ENCODE data around the gene CD248. TPM values are rescaled to one million over a fixed set of nuclear protein-coding genes. Genes with fewer than 3 reads are reported as not detected.
"Not testable (repeated sequence)": the region's sequence is repeated elsewhere in the genome, so short reads cannot be mapped to it uniquely, and the experiment has no call there.

CD248 gene
- total RNA-seq, 6 experiments from 2014 or later: 437 to 739 (median 687) TPM

DNA sequence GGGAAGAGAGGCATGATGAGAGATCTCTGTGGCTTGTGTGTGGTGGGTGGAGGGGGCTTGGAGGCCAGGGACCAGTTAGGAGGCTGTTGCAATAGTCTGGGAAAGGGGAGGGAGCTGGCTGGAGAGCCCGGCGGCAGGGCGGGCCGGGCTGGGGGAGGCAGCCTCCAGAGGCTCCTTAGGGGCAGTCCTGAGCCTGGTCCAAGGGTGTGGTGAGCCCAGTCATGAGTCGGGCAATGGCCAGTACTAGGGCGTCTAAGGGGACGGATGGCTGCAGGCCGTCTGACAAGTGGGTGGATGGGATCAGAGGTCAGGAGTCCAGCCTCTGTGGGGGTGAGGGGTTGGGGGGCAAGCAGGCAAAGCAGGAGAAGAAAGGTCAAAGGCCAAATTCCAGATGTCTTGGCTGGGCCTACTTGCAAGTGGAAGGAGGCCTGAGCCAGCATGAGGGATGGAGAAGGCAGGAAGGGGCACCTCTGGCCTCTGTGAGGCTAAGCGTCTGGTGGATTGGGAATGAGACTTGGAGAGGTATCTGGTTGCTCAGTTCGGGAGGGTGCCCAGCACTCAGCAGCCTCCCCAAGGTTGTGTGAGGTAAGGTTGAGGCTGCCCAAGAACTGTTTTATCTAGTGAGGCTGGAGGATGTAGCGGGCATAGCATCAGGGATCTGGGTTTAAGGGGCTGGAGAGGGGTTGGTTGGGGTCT, 6.0 kb upstream of the CD248 start:
- TF ChIP-seq, protein P1, sequence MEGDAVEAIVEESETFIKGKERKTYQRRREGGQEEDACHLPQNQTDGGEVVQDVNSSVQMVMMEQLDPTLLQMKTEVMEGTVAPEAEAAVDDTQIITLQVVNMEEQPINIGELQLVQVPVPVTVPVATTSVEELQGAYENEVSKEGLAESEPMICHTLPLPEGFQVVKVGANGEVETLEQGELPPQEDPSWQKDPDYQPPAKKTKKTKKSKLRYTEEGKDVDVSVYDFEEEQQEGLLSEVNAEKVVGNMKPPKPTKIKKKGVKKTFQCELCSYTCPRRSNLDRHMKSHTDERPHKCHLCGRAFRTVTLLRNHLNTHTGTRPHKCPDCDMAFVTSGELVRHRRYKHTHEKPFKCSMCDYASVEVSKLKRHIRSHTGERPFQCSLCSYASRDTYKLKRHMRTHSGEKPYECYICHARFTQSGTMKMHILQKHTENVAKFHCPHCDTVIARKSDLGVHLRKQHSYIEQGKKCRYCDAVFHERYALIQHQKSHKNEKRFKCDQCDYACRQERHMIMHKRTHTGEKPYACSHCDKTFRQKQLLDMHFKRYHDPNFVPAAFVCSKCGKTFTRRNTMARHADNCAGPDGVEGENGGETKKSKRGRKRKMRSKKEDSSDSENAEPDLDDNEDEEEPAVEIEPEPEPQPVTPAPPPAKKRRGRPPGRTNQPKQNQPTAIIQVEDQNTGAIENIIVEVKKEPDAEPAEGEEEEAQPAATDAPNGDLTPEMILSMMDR (IDR thresholded peaks at IDR 0.05): no peak
- H3K4me1 Mint-ChIP-seq (ENCODE audit: low read depth): peaks cover 55% of the 10 kb centered on the region
- DNase-seq: no peak

DNA sequence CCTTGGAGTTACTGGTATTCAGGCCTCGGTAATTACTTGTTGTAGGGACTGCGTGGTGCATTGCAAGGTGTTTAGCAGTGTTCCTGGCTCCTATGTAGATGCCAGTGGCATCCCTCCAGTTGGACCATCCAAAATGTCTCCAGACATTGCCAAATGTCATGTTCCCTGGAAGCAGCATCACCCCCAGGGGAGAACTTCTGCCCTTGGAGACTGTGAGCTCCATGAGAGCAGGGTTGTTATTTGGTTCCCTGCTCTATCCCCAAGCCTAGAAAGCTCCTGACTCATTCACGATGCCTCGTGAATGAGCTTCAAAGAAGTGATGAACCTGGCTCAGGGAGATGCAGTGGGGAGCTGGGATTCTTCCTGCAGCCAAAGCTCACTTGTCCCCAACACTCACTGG, 4.8 kb upstream of the CD248 start:
- H3K4me1 Mint-ChIP-seq (ENCODE audit: low read depth): peaks cover 53% of the 10 kb centered on the region
- no peak for DNase-seq
- no peaks in the 10 kb centered on the region; the same call in none of the 2 replicates for H3K27me3 Mint-ChIP-seq (ENCODE audit: insufficient read depth)
- TF ChIP-seq, protein P1 (IDR thresholded peaks at IDR 0.05): no peak
- no peak overlapping the region for H3K27ac Mint-ChIP-seq
- H3K4me3 Mint-ChIP-seq: no peak overlapping the region
- peaks cover 7% of the 10 kb centered on the region; the same call in 1 of the 2 replicates for H3K36me3 Mint-ChIP-seq (ENCODE audit: low read depth)
- peaks cover 11% of the 10 kb centered on the region for H3K9me3 Mint-ChIP-seq

More for the DNA sequence above, 6.0 kb upstream of the CD248 start:
- H3K36me3 Mint-ChIP-seq (ENCODE audit: low read depth): peaks cover 7% of the 10 kb centered on the region; the same call in 1 of the 2 replicates
- H3K27ac Mint-ChIP-seq: no peak overlapping the region
- H3K9me3 Mint-ChIP-seq: peaks cover 11% of the 10 kb centered on the region
- no peak overlapping the region for H3K4me3 Mint-ChIP-seq
- H3K27me3 Mint-ChIP-seq (ENCODE audit: insufficient read depth): no peaks in the 10 kb centered on the region; the same call in none of the 2 replicates

DNA sequence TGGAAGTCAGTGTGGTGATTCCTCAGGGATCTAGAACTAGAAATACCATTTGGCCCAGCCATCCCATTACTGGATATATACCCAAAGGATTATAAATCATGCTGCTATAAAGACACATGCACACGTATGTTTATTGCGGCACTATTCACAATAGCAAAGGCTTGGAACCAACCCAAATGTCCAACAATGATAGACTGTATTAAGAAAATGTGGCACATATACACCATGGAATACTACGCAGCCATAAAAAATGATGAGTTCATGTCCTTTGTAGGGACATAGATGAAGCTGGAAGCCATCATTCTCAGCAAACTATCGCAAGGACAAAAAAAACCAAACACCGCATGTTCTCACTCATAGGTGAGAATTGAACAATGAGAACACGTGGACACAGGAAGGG, 3.9 kb upstream of the CD248 start:
- not testable (repeated sequence) for H3K27me3 Mint-ChIP-seq (ENCODE audit: insufficient read depth); H3K27ac Mint-ChIP-seq; DNase-seq; H3K4me3 Mint-ChIP-seq
- Mint-ChIP-seq H3K36me3 (ENCODE audit: low read depth) (peaks cover 10% of the 10 kb centered on the region), H3K4me1 (ENCODE audit: low read depth) (peaks cover 48% of the 10 kb centered on the region), H3K9me3 (peaks cover 11% of the 10 kb centered on the region)

DNA sequence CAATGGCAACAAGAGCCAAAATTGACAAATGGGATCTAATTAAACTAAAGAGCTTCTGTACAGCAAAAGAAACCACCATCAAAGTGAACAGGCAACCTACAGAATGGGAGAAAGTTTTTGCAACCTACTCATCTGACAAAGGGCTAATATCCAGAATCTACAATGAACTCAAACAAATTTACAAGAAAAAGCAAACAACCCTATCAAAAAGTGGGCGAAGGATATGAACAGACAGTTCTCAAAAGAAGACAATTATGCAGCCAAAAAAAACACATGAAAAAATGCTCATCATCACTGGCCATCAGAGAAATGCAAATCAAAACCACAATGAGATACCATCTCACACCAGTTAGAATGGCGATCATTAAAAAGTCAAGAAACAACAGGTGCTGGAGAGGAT, 3.4 kb upstream of the CD248 start:
- not testable (repeated sequence) for H3K4me3 Mint-ChIP-seq; H3K27ac Mint-ChIP-seq; H3K27me3 Mint-ChIP-seq (ENCODE audit: insufficient read depth); DNase-seq
- H3K9me3 Mint-ChIP-seq: peaks cover 11% of the 10 kb centered on the region
- H3K36me3 Mint-ChIP-seq (ENCODE audit: low read depth): peaks cover 15% of the 10 kb centered on the region
- H3K4me1 Mint-ChIP-seq (ENCODE audit: low read depth): peaks cover 48% of the 10 kb centered on the region

DNA sequence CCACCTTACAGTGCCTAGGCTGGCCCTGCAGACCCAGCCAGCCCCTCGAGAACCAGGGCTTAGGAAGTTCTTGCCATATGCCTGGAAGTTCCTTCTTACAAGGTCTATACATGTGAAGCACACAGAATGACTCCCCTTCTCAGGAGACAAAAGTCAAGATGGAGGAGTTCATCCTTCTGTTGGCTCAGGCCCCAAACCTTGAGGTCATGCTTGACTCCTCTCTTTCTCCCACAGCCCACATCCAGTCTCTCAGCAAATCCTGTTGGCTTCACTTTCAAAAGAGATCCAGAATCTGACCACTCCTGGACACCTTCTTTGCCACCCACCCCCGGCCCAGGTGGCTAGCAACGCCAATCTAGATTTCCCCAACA, 1.7 kb upstream of the CD248 start:
- Mint-ChIP-seq H3K4me3 (peak overlapping the region; percentile 13; the same call in 1 of the 2 replicates), H3K27ac (peak overlapping the region; percentile 91), H3K4me1 (ENCODE audit: low read depth) (peaks cover 46% of the 10 kb centered on the region), H3K27me3 (ENCODE audit: insufficient read depth) (peaks cover 5% of the 10 kb centered on the region), H3K36me3 (ENCODE audit: low read depth) (peaks cover 28% of the 10 kb centered on the region), H3K9me3 (peaks cover 11% of the 10 kb centered on the region)
- TF ChIP-seq, protein P1 (IDR thresholded peaks at IDR 0.05): 0 out of 2 replicates have a peak, but pooled peaks have one; percentile 0
- no peak for DNase-seq

DNA sequence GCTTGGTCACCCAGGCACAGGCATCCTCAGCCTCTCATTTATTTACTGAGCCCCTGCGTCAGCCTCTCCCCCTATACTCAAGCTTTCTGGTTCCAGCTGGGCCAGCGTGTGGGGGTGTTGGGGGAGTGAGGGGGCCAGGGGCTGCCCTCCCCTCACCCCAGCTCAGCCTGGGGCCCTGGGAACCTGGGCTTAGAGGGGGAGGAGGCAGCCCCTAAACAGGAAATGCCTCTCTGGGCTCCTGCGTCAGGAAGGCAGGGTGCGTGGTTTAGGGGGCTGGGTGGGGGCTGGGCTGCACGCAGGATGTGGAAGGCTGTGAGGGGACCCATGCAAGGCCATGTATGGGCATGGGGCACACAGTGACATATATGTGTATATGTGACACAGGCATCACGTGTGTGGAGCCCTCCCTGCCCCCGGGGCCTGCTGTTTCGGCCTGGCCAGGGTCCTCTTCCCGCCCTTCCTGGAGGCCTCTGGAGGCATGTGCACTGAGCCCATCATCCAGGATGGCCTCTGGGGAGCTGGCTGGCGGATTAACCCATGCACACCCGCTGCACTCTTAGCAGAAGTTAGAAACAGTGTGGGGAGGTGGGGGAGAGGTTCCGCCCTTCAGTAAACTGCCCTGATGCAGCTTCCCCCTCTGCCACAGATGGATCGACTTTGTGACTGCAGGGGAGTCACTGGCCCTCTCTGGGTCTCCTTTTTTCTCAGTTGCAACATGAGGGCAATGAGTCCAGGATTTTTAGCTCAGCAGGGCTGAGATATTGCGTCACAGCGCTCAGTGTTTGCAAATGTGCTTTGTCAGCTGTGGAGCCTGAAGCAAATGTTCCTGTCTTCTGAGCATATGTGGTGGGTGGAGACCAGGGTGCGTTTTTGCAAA, 1.1 kb upstream of the CD248 start:
- TF ChIP-seq, protein P1 (IDR thresholded peaks at IDR 0.05): no peak
- Mint-ChIP-seq H3K36me3 (ENCODE audit: low read depth) (peaks cover 29% of the 10 kb centered on the region), H3K27ac (peak overlapping the region; percentile 91), H3K27me3 (ENCODE audit: insufficient read depth) (peaks cover 6% of the 10 kb centered on the region), H3K4me1 (ENCODE audit: low read depth) (peaks cover 46% of the 10 kb centered on the region), H3K9me3 (peaks cover 11% of the 10 kb centered on the region), H3K4me3 (peak overlapping the region; percentile 70)
- peak; percentile 61 for DNase-seq

All from HFFc6 (cell line).